ENCODE measurements around the gene TRAPPC12.
"Not testable (repeated sequence)": the region's sequence is repeated elsewhere in the genome, so short reads cannot be mapped to it uniquely, and the experiment has no call there.

TRAPPC12 gene

GRCh38 chr2:3345621-3346020 lies 33.9 kb upstream of the TRAPPC12 start:
- H3K27me3 ChIP-seq (ENCODE audit: control insufficient read depth in 2 of 2, insufficient read depth in 2 of 2, low read length in 2 of 2): no peaks in the 10 kb centered on the region
- no peaks in the 10 kb centered on the region for H3K4me1 ChIP-seq (ENCODE audit: control insufficient read depth in 2 of 2, insufficient read depth in 2 of 2, low read length in 2 of 2)
- no peak overlapping the region for H3K27ac ChIP-seq (ENCODE audit: low read depth in 2 of 2, low read length in 2 of 2)
- H3K4me3 ChIP-seq (ENCODE audit: low read length in 2 of 2): no peak overlapping the region
- H3K9ac ChIP-seq (ENCODE audit: low read depth in 1 of 2, low read length in 2 of 2): no peak overlapping the region
- H3K9me3 ChIP-seq (ENCODE audit: control insufficient read depth in 2 of 2, low read length in 2 of 2): no peaks in the 10 kb centered on the region
- peaks cover 0 to 5% of the 10 kb centered on the region in 2 donors for H3K36me3 ChIP-seq (ENCODE audit: control insufficient read depth in 2 of 2, insufficient read depth in 2 of 2, low read length in 2 of 2)

GRCh38 chr2:3348767-3349166 lies 30.7 kb upstream of the TRAPPC12 start:
- Histone ChIP-seq H3K9me3 (ENCODE audit: control insufficient read depth in 2 of 2, low read length in 2 of 2) (no peaks in the 10 kb centered on the region), H3K4me3 (ENCODE audit: low read length in 2 of 2) (no peak overlapping the region), H3K9ac (ENCODE audit: low read depth in 1 of 2, low read length in 2 of 2) (no peak overlapping the region), H3K4me1 (ENCODE audit: control insufficient read depth in 2 of 2, insufficient read depth in 2 of 2, low read length in 2 of 2) (no peaks in the 10 kb centered on the region), H3K36me3 (ENCODE audit: control insufficient read depth in 2 of 2, insufficient read depth in 2 of 2, low read length in 2 of 2) (peaks cover 7 to 21% of the 10 kb centered on the region in 2 donors), H3K27me3 (ENCODE audit: control insufficient read depth in 2 of 2, insufficient read depth in 2 of 2, low read length in 2 of 2) (no peaks in the 10 kb centered on the region), H3K27ac (ENCODE audit: low read depth in 2 of 2, low read length in 2 of 2) (no peak overlapping the region)

DNA sequence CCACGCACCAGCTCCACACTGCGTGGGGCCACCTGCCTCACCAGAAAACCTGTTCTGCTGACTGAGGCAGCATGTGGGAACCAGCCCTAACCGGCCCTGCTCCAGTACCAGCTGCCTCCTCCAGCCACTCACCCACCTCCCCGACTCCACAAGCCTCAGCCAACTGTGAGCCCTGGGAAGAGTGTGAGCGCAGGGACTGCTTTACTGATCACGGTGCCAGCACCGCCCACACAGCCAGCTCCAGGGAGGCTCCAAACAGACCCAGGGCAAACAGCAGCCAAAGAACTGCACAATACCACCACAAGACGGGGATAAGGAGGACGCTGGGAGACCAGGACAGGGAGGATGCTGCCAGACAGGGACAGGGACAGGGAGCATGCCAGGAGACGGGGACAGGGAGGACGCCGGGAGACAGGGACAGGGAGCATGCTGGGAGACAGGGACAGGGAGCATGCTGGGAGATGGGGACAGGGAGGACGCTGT lies 30.2 kb upstream of the TRAPPC12 start:
- no peak overlapping the region for H3K4me3 ChIP-seq (ENCODE audit: low read length in 2 of 2)
- H3K4me1 ChIP-seq (ENCODE audit: control insufficient read depth in 2 of 2, insufficient read depth in 2 of 2, low read length in 2 of 2): no peaks in the 10 kb centered on the region
- H3K27ac ChIP-seq (ENCODE audit: low read depth in 2 of 2, low read length in 2 of 2): no peak overlapping the region
- H3K9me3 ChIP-seq (ENCODE audit: control insufficient read depth in 2 of 2, low read length in 2 of 2): no peaks in the 10 kb centered on the region
- H3K27me3 ChIP-seq (ENCODE audit: control insufficient read depth in 2 of 2, insufficient read depth in 2 of 2, low read length in 2 of 2): no peaks in the 10 kb centered on the region
- H3K9ac ChIP-seq (ENCODE audit: low read depth in 1 of 2, low read length in 2 of 2): no peak overlapping the region
- peaks cover 11 to 25% of the 10 kb centered on the region in 2 donors for H3K36me3 ChIP-seq (ENCODE audit: control insufficient read depth in 2 of 2, insufficient read depth in 2 of 2, low read length in 2 of 2)

DNA sequence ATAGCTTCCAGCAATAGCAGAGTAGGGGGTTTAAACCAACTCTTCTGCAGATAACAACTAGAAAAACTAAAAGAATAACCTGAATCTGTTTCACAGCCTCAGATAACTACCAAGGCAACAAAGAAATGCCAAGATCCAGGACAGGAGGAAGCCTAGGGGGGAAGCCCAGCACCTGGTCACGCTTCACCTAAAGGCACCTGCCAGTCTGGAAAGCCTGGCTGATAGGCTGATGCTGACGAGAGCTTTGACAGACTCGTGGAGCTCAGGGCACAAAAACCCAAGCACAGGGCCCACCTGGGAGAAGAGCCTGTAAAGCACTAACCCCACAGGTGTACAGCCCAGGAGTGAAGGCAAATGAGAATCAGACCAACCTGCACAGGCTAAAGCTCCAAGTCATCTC lies 24.5 kb upstream of the TRAPPC12 start:
- Histone ChIP-seq H3K27me3 (ENCODE audit: control insufficient read depth in 2 of 2, insufficient read depth in 2 of 2, low read length in 2 of 2) (no peaks in the 10 kb centered on the region), H3K9ac (ENCODE audit: low read depth in 1 of 2, low read length in 2 of 2) (no peak overlapping the region), H3K9me3 (ENCODE audit: control insufficient read depth in 2 of 2, low read length in 2 of 2) (no peaks in the 10 kb centered on the region), H3K27ac (ENCODE audit: low read depth in 2 of 2, low read length in 2 of 2) (no peak overlapping the region), H3K4me1 (ENCODE audit: control insufficient read depth in 2 of 2, insufficient read depth in 2 of 2, low read length in 2 of 2) (no peaks in the 10 kb centered on the region), H3K4me3 (ENCODE audit: low read length in 2 of 2) (no peak overlapping the region), H3K36me3 (ENCODE audit: control insufficient read depth in 2 of 2, insufficient read depth in 2 of 2, low read length in 2 of 2) (peaks cover 11 to 20% of the 10 kb centered on the region in 2 donors)

DNA sequence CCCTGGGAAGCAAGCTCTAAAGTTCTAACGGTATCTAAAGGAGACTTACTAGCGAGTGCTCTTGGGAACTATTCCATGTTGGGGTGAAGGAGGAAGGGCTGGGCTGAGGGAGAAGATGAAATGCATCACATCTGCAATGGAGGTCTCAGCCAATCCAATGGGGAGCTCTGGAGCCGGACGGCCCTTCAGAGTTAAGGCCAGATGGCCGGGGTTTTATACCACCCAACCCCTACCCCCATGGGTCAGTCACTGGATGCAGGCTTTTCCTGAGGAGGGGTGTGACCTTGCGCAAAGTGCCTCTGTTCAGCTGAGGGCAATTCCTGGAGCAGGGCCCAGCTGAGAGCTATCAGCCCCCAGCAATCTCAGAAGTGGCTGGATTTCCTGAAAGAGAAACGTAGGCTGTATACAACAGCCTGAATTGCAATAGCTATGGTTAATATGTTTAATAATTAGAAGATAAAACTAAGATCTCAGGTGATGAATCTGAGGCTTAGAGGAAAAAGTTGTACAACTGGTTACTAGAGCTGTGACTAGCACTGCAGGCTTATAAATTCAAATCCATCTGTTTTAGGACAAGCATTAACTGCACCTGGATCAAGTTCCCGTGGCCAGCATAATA lies 23.4 kb upstream of the TRAPPC12 start:
- Histone ChIP-seq H3K36me3 (ENCODE audit: control insufficient read depth in 2 of 2, insufficient read depth in 2 of 2, low read length in 2 of 2) (peaks cover 11 to 20% of the 10 kb centered on the region in 2 donors), H3K4me1 (ENCODE audit: control insufficient read depth in 2 of 2, insufficient read depth in 2 of 2, low read length in 2 of 2) (no peaks in the 10 kb centered on the region), H3K9me3 (ENCODE audit: control insufficient read depth in 2 of 2, low read length in 2 of 2) (no peaks in the 10 kb centered on the region), H3K4me3 (ENCODE audit: low read length in 2 of 2) (no peak overlapping the region), H3K27ac (ENCODE audit: low read depth in 2 of 2, low read length in 2 of 2) (no peak overlapping the region), H3K9ac (ENCODE audit: low read depth in 1 of 2, low read length in 2 of 2) (no peak overlapping the region), H3K27me3 (ENCODE audit: control insufficient read depth in 2 of 2, insufficient read depth in 2 of 2, low read length in 2 of 2) (no peaks in the 10 kb centered on the region)

- no peak overlapping the region for H3K9ac ChIP-seq (ENCODE audit: low read depth in 1 of 2, low read length in 2 of 2)
- no peak overlapping the region for H3K27ac ChIP-seq (ENCODE audit: low read depth in 2 of 2, low read length in 2 of 2)
- H3K4me3 ChIP-seq (ENCODE audit: low read length in 2 of 2): no peak overlapping the region
Observed at GRCh38 chr2:3356799-3357198, 22.7 kb upstream of the TRAPPC12 start.

DNA sequence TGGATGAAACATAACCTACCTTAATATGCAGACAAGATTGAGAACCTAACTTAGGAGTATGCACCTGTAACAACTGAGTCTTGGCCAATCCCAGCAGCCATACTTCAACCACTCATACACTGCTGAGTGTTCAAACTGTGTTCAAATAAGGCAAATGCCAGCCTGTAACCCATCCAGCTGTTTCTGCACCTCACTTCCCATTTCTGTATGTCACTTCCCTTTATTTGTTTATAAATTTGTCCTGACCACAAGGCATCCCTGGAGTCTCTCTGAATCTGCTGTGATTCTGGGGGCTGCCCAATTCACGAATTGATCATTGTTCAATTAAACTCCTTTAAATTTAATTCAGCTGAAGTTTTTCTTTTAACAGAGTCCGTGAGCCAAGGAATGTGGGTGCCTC lies 22.0 kb upstream of the TRAPPC12 start:
- H3K9me3 ChIP-seq (ENCODE audit: control insufficient read depth in 2 of 2, low read length in 2 of 2); H3K4me1 ChIP-seq (ENCODE audit: control insufficient read depth in 2 of 2, insufficient read depth in 2 of 2, low read length in 2 of 2); H3K27ac ChIP-seq (ENCODE audit: low read depth in 2 of 2, low read length in 2 of 2); H3K4me3 ChIP-seq (ENCODE audit: low read length in 2 of 2); H3K27me3 ChIP-seq (ENCODE audit: control insufficient read depth in 2 of 2, insufficient read depth in 2 of 2, low read length in 2 of 2); H3K9ac ChIP-seq (ENCODE audit: low read depth in 1 of 2, low read length in 2 of 2): not testable (repeated sequence)
- H3K36me3 ChIP-seq (ENCODE audit: control insufficient read depth in 2 of 2, insufficient read depth in 2 of 2, low read length in 2 of 2): peaks cover 11 to 13% of the 10 kb centered on the region in 2 donors

More at GRCh38 chr2:3356799-3357198, 22.7 kb upstream of the TRAPPC12 start:
- Histone ChIP-seq H3K9me3 (ENCODE audit: control insufficient read depth in 2 of 2, low read length in 2 of 2) (no peaks in the 10 kb centered on the region), H3K27me3 (ENCODE audit: control insufficient read depth in 2 of 2, insufficient read depth in 2 of 2, low read length in 2 of 2) (no peaks in the 10 kb centered on the region), H3K36me3 (ENCODE audit: control insufficient read depth in 2 of 2, insufficient read depth in 2 of 2, low read length in 2 of 2) (peaks cover 11 to 16% of the 10 kb centered on the region in 2 donors), H3K4me1 (ENCODE audit: control insufficient read depth in 2 of 2, insufficient read depth in 2 of 2, low read length in 2 of 2) (no peaks in the 10 kb centered on the region)

GRCh38 chr2:3357926-3358325 lies 21.6 kb upstream of the TRAPPC12 start:
- Histone ChIP-seq H3K27ac (ENCODE audit: low read depth in 2 of 2, low read length in 2 of 2) (no peak overlapping the region), H3K9me3 (ENCODE audit: control insufficient read depth in 2 of 2, low read length in 2 of 2) (no peaks in the 10 kb centered on the region), H3K4me1 (ENCODE audit: control insufficient read depth in 2 of 2, insufficient read depth in 2 of 2, low read length in 2 of 2) (no peaks in the 10 kb centered on the region), H3K9ac (ENCODE audit: low read depth in 1 of 2, low read length in 2 of 2) (no peak overlapping the region), H3K27me3 (ENCODE audit: control insufficient read depth in 2 of 2, insufficient read depth in 2 of 2, low read length in 2 of 2) (no peaks in the 10 kb centered on the region), H3K4me3 (ENCODE audit: low read length in 2 of 2) (no peak overlapping the region), H3K36me3 (ENCODE audit: control insufficient read depth in 2 of 2, insufficient read depth in 2 of 2, low read length in 2 of 2) (peaks cover 10 to 11% of the 10 kb centered on the region in 2 donors)

DNA sequence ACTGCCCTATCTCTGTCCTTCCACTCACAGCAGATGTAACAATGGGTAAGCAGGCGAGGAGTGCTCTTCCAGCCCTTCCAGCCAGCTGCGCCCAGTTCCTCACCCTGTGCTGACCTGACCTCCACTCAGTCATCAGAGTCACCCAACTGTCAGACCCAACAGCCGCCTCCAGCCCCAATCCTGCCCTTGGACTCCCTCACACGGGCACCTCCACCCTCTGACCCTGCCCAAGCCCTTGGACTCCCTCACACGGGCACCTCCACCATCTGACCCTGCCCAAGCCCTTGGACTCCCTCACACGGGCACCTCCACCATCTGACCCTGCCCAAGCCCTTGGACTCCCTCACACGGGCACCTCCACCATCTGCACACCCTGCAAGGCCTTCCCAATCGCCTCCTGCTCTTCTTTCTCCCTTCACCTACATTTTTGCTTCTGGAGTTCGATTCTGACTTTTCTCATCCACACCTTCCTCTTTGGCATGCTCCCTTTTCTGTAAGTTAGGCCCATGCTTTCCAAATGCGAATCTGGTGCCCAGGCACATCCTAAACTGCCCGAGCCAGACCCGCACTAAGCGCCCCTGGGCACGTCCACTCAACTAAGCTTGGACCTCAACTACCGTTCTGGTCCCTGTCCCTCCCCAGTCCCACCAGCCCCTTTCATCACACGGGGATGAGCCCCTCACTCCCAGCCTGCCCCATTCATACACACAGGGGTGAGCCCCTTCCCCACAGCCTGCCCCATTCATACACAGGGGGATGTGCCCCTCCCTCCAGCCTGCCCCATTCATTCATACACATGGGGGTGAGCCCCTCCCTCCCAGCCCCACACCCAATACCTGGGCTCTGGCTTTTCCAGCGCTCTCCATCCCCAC lies 17.7 kb upstream of the TRAPPC12 start:
- Histone ChIP-seq H3K36me3 (ENCODE audit: control insufficient read depth in 2 of 2, insufficient read depth in 2 of 2, low read length in 2 of 2) (no peaks in the 10 kb centered on the region), H3K9me3 (ENCODE audit: control insufficient read depth in 2 of 2, low read length in 2 of 2) (no peaks in the 10 kb centered on the region), H3K4me1 (ENCODE audit: control insufficient read depth in 2 of 2, insufficient read depth in 2 of 2, low read length in 2 of 2) (no peaks in the 10 kb centered on the region), H3K9ac (ENCODE audit: low read depth in 1 of 2, low read length in 2 of 2) (no peak overlapping the region), H3K4me3 (ENCODE audit: low read length in 2 of 2) (no peak overlapping the region), H3K27me3 (ENCODE audit: control insufficient read depth in 2 of 2, insufficient read depth in 2 of 2, low read length in 2 of 2) (no peaks in the 10 kb centered on the region), H3K27ac (ENCODE audit: low read depth in 2 of 2, low read length in 2 of 2) (no peak overlapping the region)

DNA sequence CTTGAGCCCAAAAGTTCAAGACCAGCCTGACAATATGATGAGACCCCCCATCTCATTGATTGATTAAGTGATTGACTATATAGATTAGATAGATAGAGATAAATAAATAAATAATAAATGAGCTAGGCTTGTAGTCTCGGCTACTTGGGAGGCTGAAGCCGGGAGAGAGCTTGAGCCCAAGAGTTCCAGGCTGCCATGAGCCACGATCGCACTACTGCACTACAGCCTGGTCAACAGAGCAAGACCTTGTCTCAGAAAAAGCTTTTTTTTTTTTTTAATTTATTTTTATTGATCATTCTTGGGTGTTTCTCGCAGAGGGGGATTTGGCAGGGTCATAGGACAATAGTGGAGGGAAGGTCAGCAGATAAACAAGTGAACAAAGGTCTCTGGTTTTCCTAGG lies 14.3 kb upstream of the TRAPPC12 start:
- Histone ChIP-seq H3K27ac (ENCODE audit: low read depth in 2 of 2, low read length in 2 of 2) (no peak overlapping the region), H3K4me3 (ENCODE audit: low read length in 2 of 2) (no peak overlapping the region), H3K9ac (ENCODE audit: low read depth in 1 of 2, low read length in 2 of 2) (no peak overlapping the region), H3K36me3 (ENCODE audit: control insufficient read depth in 2 of 2, insufficient read depth in 2 of 2, low read length in 2 of 2) (no peaks in the 10 kb centered on the region), H3K9me3 (ENCODE audit: control insufficient read depth in 2 of 2, low read length in 2 of 2) (no peaks in the 10 kb centered on the region), H3K27me3 (ENCODE audit: control insufficient read depth in 2 of 2, insufficient read depth in 2 of 2, low read length in 2 of 2) (no peaks in the 10 kb centered on the region), H3K4me1 (ENCODE audit: control insufficient read depth in 2 of 2, insufficient read depth in 2 of 2, low read length in 2 of 2) (no peaks in the 10 kb centered on the region)

Measured in mucosa of rectum (tissue), 2 donors.